GM12878 (cell line): ENCODE measurements around the gene ZNF652. TPM values are rescaled to one million over a fixed set of nuclear protein-coding genes. Genes with fewer than 3 reads are reported as not detected.

Experiments used
- ATAC-seq: fragments of 200-7000 bp; cut with Tn5 transposase; 3 replicates; pipeline ENCODE4 v1.9.1; 2020; ENCODE audit warnings: mild to moderate bottlenecking, moderate library complexity
- BruUV-seq: library from RNA; stranded (reverse); fragments of 400-500 nt; replicated peaks from 2 replicates; lab custom pipeline; 2021; lab: Mats Ljungman, UMichigan
- CTCF ChIA-PET: fragments of 300-600 bp; sonication (Branson Sonifier 250); formaldehyde crosslinking; extraction: SDS; loops from one replicate; lab custom pipeline; 2021; ENCODE audit warnings: inconsistent platforms; lab: Yijun Ruan, JAX
- POLR2A ChIA-PET: fragments of 350-600 bp; formaldehyde crosslinking; extraction: SDS; loops from one replicate; lab custom pipeline; 2021; ENCODE audit warnings: inconsistent platforms; lab: Charles Lee
- RAD21 ChIA-PET: fragments of 300-600 bp; sonication (Branson Sonifier 250); formaldehyde crosslinking; loops from one replicate; lab custom pipeline; 2023; ENCODE audit warnings: antibody characterized with exemption; ENCODE audit not compliant: unreplicated experiment; lab: Charles Lee
- SMC1A ChIA-PET: fragments of 300-600 bp; sonication (Branson Sonifier 250); formaldehyde crosslinking; loops from one replicate; lab custom pipeline; 2023; ENCODE audit not compliant: unreplicated experiment, uncharacterized antibody; lab: Charles Lee
- DNase-seq: peaks from one replicate; pipeline ENCODE4 v3.0.0-alpha.2; 2011; ENCODE audit warnings: low read depth, low spot score
- FAIRE-seq: peaks from 3 replicates; lab custom pipeline; 2011; peaks lifted over from hg19 to GRCh38; lab: Jason Lieb, UNC
- H2AFZ ChIP-seq: 2 replicates; pipeline ENCODE4 v1.6.0; 2011; ENCODE audit warnings: low read depth, low read length, control low read depth; ENCODE audit not compliant: control insufficient read depth
- H3K27ac ChIP-seq: 2 replicates; pipeline ENCODE4 v1.5.1; 2011; ENCODE audit warnings: control low read depth; ENCODE audit not compliant: control insufficient read depth, insufficient read depth
- H3K27me3 ChIP-seq, 2 experiments: replicated peaks in 1 of 2; 2 replicates each; pipeline versions ENCODE4 v1.6.0 to v1.6.1; 2011; ENCODE audit warnings: low read length in 1 of 2; ENCODE audit not compliant: control insufficient read depth in 2 of 2, insufficient read depth in 2 of 2
- H3K36me3 ChIP-seq, 2 experiments: 2 replicates each; pipeline ENCODE4 v1.5.1; 2011; ENCODE audit warnings: low read length in 1 of 2; ENCODE audit not compliant: control insufficient read depth in 2 of 2, insufficient read depth in 2 of 2
- H3K4me1 ChIP-seq: 2 replicates; pipeline ENCODE4 v1.6.1; 2011; ENCODE audit warnings: mild to moderate bottlenecking, low read length, moderate library complexity, mixed read lengths; ENCODE audit not compliant: control insufficient read depth, insufficient read depth
- H3K4me2 ChIP-seq: 2 replicates; pipeline ENCODE4 v1.6.0; 2011; ENCODE audit warnings: control low read depth; ENCODE audit not compliant: control insufficient read depth, insufficient read depth
- H3K4me3 ChIP-seq: fragments of 200-600 bp; sonication (generic); 2 replicates; pipeline ENCODE4 v1.5.1; 2016
- H3K79me2 ChIP-seq: 2 replicates; pipeline ENCODE4 v1.6.0; 2011; ENCODE audit warnings: low read length; ENCODE audit not compliant: control insufficient read depth, insufficient read depth
- H3K9ac ChIP-seq: 2 replicates; pipeline ENCODE4 v1.8.0; 2011; ENCODE audit warnings: low read length, control low read depth, mixed read lengths; ENCODE audit not compliant: control insufficient read depth, insufficient read depth
- H3K9me3 ChIP-seq: replicated peaks from 3 replicates; pipeline ENCODE4 v1.5.1; 2011; ENCODE audit warnings: mild to moderate bottlenecking, low read length; ENCODE audit not compliant: control insufficient read depth, insufficient read depth
- H4K20me1 ChIP-seq: 2 replicates; pipeline ENCODE4 v1.6.0; 2011; ENCODE audit not compliant: control insufficient read depth, insufficient read depth
- ASH2L ChIP-seq: fragments of 300-600, 200-600 bp; sonication (generic); IDR thresholded peaks from 2 replicates; pipeline ENCODE4 v1.6.1; 2017; ENCODE audit warnings: low read depth, mild to moderate bottlenecking, borderline replicate concordance
- CBX3 ChIP-seq: fragments of 200-600 bp; sonication (generic); IDR thresholded peaks from 2 replicates; pipeline ENCODE4 v1.6.1; 2016; ENCODE audit warnings: low read depth, borderline replicate concordance
- CREB1 ChIP-seq: IDR thresholded peaks from 2 replicates; pipeline ENCODE4 v1.6.1; 2012; ENCODE audit warnings: low read depth, mild to moderate bottlenecking, inconsistent platforms
- CREM ChIP-seq: IDR thresholded peaks from 2 replicates; pipeline ENCODE4 v1.6.1; 2014; ENCODE audit warnings: antibody characterized with exemption, low read depth
- FOS ChIP-seq: IDR thresholded peaks from 3 replicates; pipeline ENCODE4 v1.6.1; 2011; ENCODE audit warnings: borderline replicate concordance; ENCODE audit not compliant: insufficient read length; ENCODE audit errors: extremely low read depth
- HDAC2 ChIP-seq: fragments of 200-600 bp; sonication (generic); IDR thresholded peaks from 2 replicates; pipeline ENCODE4 v1.6.1; 2017
- MYB ChIP-seq: fragments of 150-350 bp; IDR thresholded peaks from 2 replicates; pipeline ENCODE4 v1.6.1; 2014; ENCODE audit warnings: mild to moderate bottlenecking, low read depth, low read length, borderline replicate concordance
- NR2C2 ChIP-seq: IDR thresholded peaks from 2 replicates; pipeline ENCODE4 v1.6.1; 2011; ENCODE audit warnings: borderline replicate concordance, low read depth; ENCODE audit not compliant: control insufficient read depth, insufficient read length
- SIX5 ChIP-seq: IDR thresholded peaks from 2 replicates; pipeline ENCODE4 v1.6.1; 2011; ENCODE audit warnings: mild to moderate bottlenecking, low read depth, low read length, moderate library complexity; ENCODE audit not compliant: severe bottlenecking
- SMC3 ChIP-seq: IDR thresholded peaks from 2 replicates; pipeline ENCODE4 v1.6.1; 2011; ENCODE audit warnings: low read length, improper control_type of control experiment, borderline replicate concordance
- STAT1 ChIP-seq: fragments of 450-650 bp; conservative IDR thresholded peaks from 2 replicates; pipeline ENCODE4 v1.6.1; 2014; ENCODE audit warnings: antibody characterized with exemption, mild to moderate bottlenecking
- SUZ12 ChIP-seq: fragments of 200-600 bp; sonication (generic); IDR thresholded peaks from one replicate; pipeline ENCODE4 v1.6.1; 2018; ENCODE audit warnings: antibody characterized with exemption, mild to moderate bottlenecking; ENCODE audit not compliant: unreplicated experiment
- WRNIP1 ChIP-seq: IDR thresholded peaks from 2 replicates; pipeline ENCODE4 v1.6.1; 2011; ENCODE audit warnings: low read depth, low read length, improper control_type of control experiment, borderline replicate concordance
- WGBS: methylation state at CpG from one replicate; pipeline ENCODE4 v1.1.6; 2016; ENCODE audit warnings: low lambda C conversion rate; ENCODE audit not compliant: insufficient replicate concordance, insufficient coverage; ENCODE audit errors: missing lambda C conversion rate; 5-methylcytosine and 5-hydroxymethylcytosine counted together
- in situ Hi-C: fragments of 300-500 bp; cut with MboI; formaldehyde crosslinking; loops from 9 replicates; pipeline ENCODE4 v1.14.3; 2018; ENCODE audit warnings: mixed read lengths
- intact Hi-C: fragments of 100-400 bp; cut with micrococcal nuclease; formaldehyde crosslinking; loops from one replicate; pipeline ENCODE4 v1.14.2; 2022; ENCODE audit not compliant: unreplicated experiment
- polyA plus RNA-seq, 11 experiments: library from polyadenylated mRNA; depleted of rRNA in 4 of 11; unstranded in 6 of 11; stranded (reverse) in 5 of 11; fragments of >200 nt; fragmentation: Nextera tagmentation in 4 of 11; fragmentation: Illumina TruSeq in 1 of 11; extraction: Ambion mirVana in 4 of 11; extraction: Trizol in 1 of 11; gene quantifications; 1 replicate in 1 of 11; 2 replicates in 10 of 11; pipeline versions ENCODE4 v1.2.1 to v1.2.3, GENCODE V29; 2011 to 2016; ENCODE audit warnings: inconsistent platforms in 2 of 11, missing spikeins in 2 of 11, low read depth in 1 of 11
- total RNA-seq, 4 experiments: library from RNA; depleted of rRNA in 3 of 4; stranded (reverse); fragments of >200 nt in 3 of 4; fragmentation: Illumina TruSeq in 1 of 4; extraction: Trizol in 1 of 4; gene quantifications; 2 replicates each; pipeline versions ENCODE4 v1.2.1 to v1.2.3, GENCODE V29; 2013 to 2021
- TF ChIP-seq, protein P1 (sequence below): IDR thresholded peaks from 2 replicates; pipeline ENCODE4 v1.6.1; 2012; ENCODE audit warnings: low read length, inconsistent platforms
- TF ChIP-seq, protein P2 (sequence below): fragments of 450-650 bp; IDR thresholded peaks from 2 replicates; pipeline ENCODE4 v1.6.1; 2017; ENCODE audit warnings: mild to moderate bottlenecking, moderate library complexity
- TF ChIP-seq, protein P3 (sequence below): fragments of 450-650 bp; IDR thresholded peaks from 2 replicates; pipeline ENCODE4 v1.6.1; 2017; ENCODE audit warnings: mild to moderate bottlenecking, low read depth, inconsistent platforms; ENCODE audit not compliant: poor library complexity, severe bottlenecking

The ZNF652 gene
- total and polyA plus RNA-seq, 10 of the 15 experiments (the other 5 are each of a cell fraction or from before 2014, with no cell fraction given), result 3.4 to 13.1 (median 8.7) TPM

DNA sequence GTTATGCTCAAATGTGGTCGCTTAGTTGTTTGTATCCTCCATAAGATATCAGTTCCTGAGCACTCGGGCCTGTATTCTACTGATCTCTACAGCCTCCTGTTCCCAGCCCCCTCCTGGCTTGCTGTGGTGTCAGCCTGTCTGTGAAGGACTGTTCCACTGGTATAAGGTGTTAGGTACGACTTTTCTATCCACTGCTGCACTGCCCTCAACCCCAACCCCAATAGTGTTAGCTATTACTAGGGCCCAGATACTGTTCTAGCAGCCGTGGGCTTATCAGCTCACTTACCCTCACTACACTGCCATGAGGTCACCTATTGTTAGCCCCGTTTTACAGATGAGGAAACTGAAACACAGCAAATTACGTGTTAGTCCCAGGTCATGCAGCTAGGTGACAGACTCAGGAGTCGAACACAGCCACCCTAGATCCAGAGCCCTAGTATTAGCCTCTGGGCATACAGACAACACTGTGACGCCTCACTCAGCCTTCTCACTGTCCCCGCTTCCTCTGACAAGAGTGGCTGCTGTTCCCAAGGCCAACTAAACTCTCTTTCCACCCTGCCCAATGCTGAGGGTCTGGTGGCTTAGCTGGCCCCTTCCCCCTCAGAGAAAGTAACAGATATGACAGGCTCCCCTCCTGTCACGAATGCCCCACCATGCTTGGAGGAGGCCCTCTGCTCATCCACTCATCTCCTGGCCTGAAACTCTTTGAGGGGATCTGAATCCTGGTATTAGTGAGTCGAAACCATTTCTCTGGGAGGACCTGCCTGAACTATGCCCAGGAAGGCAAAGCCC lies 25.6 kb upstream of the ZNF652 start:
- BruUV-seq, result no TSS peak
- TF ChIP-seq SMC3 (no peak), WRNIP1 (no peak), ASH2L (no peak), STAT1 (no peak), CREB1 (peak; percentile 84), FOS (no peak), CBX3 (no peak), NR2C2 (no peak), CREM (peak; percentile 39; the same call in 1 of the 2 replicates), HDAC2 (no peak), SIX5 (no peak), MYB (no peak), SUZ12 (no peak)
- TF ChIP-seq, protein P1, sequence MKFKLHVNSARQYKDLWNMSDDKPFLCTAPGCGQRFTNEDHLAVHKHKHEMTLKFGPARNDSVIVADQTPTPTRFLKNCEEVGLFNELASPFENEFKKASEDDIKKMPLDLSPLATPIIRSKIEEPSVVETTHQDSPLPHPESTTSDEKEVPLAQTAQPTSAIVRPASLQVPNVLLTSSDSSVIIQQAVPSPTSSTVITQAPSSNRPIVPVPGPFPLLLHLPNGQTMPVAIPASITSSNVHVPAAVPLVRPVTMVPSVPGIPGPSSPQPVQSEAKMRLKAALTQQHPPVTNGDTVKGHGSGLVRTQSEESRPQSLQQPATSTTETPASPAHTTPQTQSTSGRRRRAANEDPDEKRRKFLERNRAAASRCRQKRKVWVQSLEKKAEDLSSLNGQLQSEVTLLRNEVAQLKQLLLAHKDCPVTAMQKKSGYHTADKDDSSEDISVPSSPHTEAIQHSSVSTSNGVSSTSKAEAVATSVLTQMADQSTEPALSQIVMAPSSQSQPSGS, result no peak
- TF ChIP-seq, protein P2, sequence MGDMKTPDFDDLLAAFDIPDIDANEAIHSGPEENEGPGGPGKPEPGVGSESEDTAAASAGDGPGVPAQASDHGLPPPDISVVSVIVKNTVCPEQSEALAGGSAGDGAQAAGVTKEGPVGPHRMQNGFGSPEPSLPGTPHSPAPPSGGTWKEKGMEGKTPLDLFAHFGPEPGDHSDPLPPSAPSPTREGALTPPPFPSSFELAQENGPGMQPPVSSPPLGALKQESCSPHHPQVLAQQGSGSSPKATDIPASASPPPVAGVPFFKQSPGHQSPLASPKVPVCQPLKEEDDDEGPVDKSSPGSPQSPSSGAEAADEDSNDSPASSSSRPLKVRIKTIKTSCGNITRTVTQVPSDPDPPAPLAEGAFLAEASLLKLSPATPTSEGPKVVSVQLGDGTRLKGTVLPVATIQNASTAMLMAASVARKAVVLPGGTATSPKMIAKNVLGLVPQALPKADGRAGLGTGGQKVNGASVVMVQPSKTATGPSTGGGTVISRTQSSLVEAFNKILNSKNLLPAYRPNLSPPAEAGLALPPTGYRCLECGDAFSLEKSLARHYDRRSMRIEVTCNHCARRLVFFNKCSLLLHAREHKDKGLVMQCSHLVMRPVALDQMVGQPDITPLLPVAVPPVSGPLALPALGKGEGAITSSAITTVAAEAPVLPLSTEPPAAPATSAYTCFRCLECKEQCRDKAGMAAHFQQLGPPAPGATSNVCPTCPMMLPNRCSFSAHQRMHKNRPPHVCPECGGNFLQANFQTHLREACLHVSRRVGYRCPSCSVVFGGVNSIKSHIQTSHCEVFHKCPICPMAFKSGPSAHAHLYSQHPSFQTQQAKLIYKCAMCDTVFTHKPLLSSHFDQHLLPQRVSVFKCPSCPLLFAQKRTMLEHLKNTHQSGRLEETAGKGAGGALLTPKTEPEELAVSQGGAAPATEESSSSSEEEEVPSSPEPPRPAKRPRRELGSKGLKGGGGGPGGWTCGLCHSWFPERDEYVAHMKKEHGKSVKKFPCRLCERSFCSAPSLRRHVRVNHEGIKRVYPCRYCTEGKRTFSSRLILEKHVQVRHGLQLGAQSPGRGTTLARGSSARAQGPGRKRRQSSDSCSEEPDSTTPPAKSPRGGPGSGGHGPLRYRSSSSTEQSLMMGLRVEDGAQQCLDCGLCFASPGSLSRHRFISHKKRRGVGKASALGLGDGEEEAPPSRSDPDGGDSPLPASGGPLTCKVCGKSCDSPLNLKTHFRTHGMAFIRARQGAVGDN, result no peak
- TF ChIP-seq, protein P3, sequence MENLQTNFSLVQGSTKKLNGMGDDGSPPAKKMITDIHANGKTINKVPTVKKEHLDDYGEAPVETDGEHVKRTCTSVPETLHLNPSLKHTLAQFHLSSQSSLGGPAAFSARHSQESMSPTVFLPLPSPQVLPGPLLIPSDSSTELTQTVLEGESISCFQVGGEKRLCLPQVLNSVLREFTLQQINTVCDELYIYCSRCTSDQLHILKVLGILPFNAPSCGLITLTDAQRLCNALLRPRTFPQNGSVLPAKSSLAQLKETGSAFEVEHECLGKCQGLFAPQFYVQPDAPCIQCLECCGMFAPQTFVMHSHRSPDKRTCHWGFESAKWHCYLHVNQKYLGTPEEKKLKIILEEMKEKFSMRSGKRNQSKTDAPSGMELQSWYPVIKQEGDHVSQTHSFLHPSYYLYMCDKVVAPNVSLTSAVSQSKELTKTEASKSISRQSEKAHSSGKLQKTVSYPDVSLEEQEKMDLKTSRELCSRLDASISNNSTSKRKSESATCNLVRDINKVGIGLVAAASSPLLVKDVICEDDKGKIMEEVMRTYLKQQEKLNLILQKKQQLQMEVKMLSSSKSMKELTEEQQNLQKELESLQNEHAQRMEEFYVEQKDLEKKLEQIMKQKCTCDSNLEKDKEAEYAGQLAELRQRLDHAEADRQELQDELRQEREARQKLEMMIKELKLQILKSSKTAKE, result no peak

More for the DNA sequence above, 25.6 kb upstream of the ZNF652 start:
- in situ Hi-C loops (no loop called here), intact Hi-C loops (no loop called here)
- no peak overlapping the region for H3K4me3 ChIP-seq
- H3K79me2 ChIP-seq, result no peaks in the 10 kb centered on the region
- H3K27me3 ChIP-seq, result no peaks in the 10 kb centered on the region; a peak in 1 of 4 replicates
- ChIA-PET CTCF (interaction anchor here (0.5 to 7.4 kb wide), 7 partner anchors 14 to 169 kb away, joined by 3 to 71 read pairs (median 5); no protein-coding TSS in a partner anchor), SMC1A (interaction anchor here (0.7 to 4.6 kb wide), 9 partner anchors 9 to 170 kb away, joined by 3 to 22 read pairs (median 4); no protein-coding TSS in a partner anchor), POLR2A (interaction anchor here (0.8 kb wide), 1 partner anchor 63 kb away, joined by 3 read pairs; no protein-coding TSS in a partner anchor), RAD21 (interaction anchor here (0.5 to 3.0 kb wide), 4 partner anchors 11 to 128 kb away, joined by 3 to 10 read pairs (median 4); no protein-coding TSS in a partner anchor)
- no peaks in the 10 kb centered on the region for H3K9me3 ChIP-seq
- DNase-seq (no peak), ATAC-seq (peak; percentile 70), FAIRE-seq (no peak)
- peak overlapping the region; percentile 66 for H2AFZ ChIP-seq
- H3K36me3 ChIP-seq, result no peaks in the 10 kb centered on the region
- peak overlapping the region; percentile 55 for H3K27ac ChIP-seq
- 32% methylated on average over 11 of the region's 11 CpGs for WGBS
- H4K20me1 ChIP-seq, result no peaks in the 10 kb centered on the region
- H3K9ac ChIP-seq, result peak overlapping the region; percentile 26; the same call in 1 of the 2 replicates
- H3K4me1 ChIP-seq, result peaks cover 39% of the 10 kb centered on the region
- H3K4me2 ChIP-seq, result peak overlapping the region; percentile 80
